Endodermal cell (in vitro differentiated cells): ENCODE data around the gene MSTO1. TPM values are rescaled to one million over a fixed set of nuclear protein-coding genes. Genes with fewer than 3 reads are reported as not detected.
"Not testable (repeated sequence)": the region's sequence is repeated elsewhere in the genome, so short reads cannot be mapped to it uniquely, and the experiment has no call there.

Source experiments
- DNase-seq: peaks from one replicate; pipeline ENCODE4 v3.0.0-alpha.2; 2017
- H3K27ac ChIP-seq: 2 replicates; pipeline ENCODE4 v1.5.1; 2013; ENCODE audit warnings: mild to moderate bottlenecking, low read depth, low read length, moderate library complexity
- H3K27me3 ChIP-seq: 2 replicates; pipeline ENCODE4 v1.6.1; 2013; ENCODE audit warnings: mild to moderate bottlenecking, low read length, moderate library complexity; ENCODE audit not compliant: insufficient read depth, control insufficient read depth, poor library complexity, severe bottlenecking
- H3K36me3 ChIP-seq: 2 replicates; pipeline ENCODE4 v1.7.0; 2013; ENCODE audit warnings: mild to moderate bottlenecking, low read length, moderate library complexity; ENCODE audit not compliant: control insufficient read depth, insufficient read depth
- H3K4me1 ChIP-seq: one replicate; pipeline ENCODE4 v1.7.0; 2013; ENCODE audit warnings: low read length; ENCODE audit not compliant: control insufficient read depth, insufficient read depth
- H3K4me3 ChIP-seq: 2 replicates; pipeline ENCODE4 v1.5.1; 2013; ENCODE audit warnings: mild to moderate bottlenecking, low read length, moderate library complexity
- H3K9ac ChIP-seq: 2 replicates; pipeline ENCODE4 v1.6.1; 2013; ENCODE audit warnings: mild to moderate bottlenecking, low read length, moderate library complexity; ENCODE audit not compliant: poor library complexity, severe bottlenecking; ENCODE audit errors: extremely low read depth
- H3K9me3 ChIP-seq: 2 replicates; pipeline ENCODE4 v1.6.1; 2013; ENCODE audit warnings: mild to moderate bottlenecking, low read length, moderate library complexity; ENCODE audit not compliant: control insufficient read depth
- H3K27ac Mint-ChIP-seq: 2 replicates; pipeline ENCODE4 v1.8.0; 2020; ENCODE audit warnings: mixed read lengths
- H3K27me3 Mint-ChIP-seq: 2 replicates; pipeline ENCODE4 v1.8.0; 2021; ENCODE audit warnings: mild to moderate bottlenecking, mixed read lengths; ENCODE audit not compliant: insufficient read depth
- H3K36me3 Mint-ChIP-seq: 2 replicates; pipeline ENCODE4 v1.8.0; 2020; ENCODE audit warnings: low read depth, mixed read lengths
- H3K4me1 Mint-ChIP-seq: 2 replicates; pipeline ENCODE4 v1.8.0; 2020; ENCODE audit warnings: mixed read lengths
- H3K4me3 Mint-ChIP-seq: 2 replicates; pipeline ENCODE4 v1.8.0; 2020; ENCODE audit warnings: mild to moderate bottlenecking, moderate library complexity, mixed read lengths
- H3K9me3 Mint-ChIP-seq: 2 replicates; pipeline ENCODE4 v1.8.0; 2020; ENCODE audit warnings: mild to moderate bottlenecking, mixed read lengths
- WGBS, 2 experiments: methylation state at CpG; one replicate each; pipeline versions ENCODE4 v1.1.5 to v1.1.7; 2013; ENCODE audit warnings: missing lambda C conversion rate in 2 of 2, mixed read lengths in 1 of 2; ENCODE audit not compliant: insufficient coverage in 1 of 2, insufficient read length in 1 of 2; 5-methylcytosine and 5-hydroxymethylcytosine counted together
- total RNA-seq, 2 donors: library from RNA; stranded (reverse); fragmentation: NEBNext Ultra II Directional in 1 of 2; extraction: Animal tissue kit (Norgen Biotek cat#: 25700) in 1 of 2; gene quantifications; 2 replicates in 1 of 2; 3 replicates in 1 of 2; pipeline ENCODE4 v1.2.1, GENCODE V29; 2021
- TF ChIP-seq, protein P1 (sequence below): fragments of 200-600 bp; sonication (generic); conservative IDR thresholded peaks from 2 replicates; pipeline ENCODE4 v1.5.0; 2021; ENCODE audit warnings: antibody characterized with exemption, mild to moderate bottlenecking

The MSTO1 gene
- total RNA-seq, 2 donors from 2014 or later = 57.0 to 74.7 TPM

DNA sequence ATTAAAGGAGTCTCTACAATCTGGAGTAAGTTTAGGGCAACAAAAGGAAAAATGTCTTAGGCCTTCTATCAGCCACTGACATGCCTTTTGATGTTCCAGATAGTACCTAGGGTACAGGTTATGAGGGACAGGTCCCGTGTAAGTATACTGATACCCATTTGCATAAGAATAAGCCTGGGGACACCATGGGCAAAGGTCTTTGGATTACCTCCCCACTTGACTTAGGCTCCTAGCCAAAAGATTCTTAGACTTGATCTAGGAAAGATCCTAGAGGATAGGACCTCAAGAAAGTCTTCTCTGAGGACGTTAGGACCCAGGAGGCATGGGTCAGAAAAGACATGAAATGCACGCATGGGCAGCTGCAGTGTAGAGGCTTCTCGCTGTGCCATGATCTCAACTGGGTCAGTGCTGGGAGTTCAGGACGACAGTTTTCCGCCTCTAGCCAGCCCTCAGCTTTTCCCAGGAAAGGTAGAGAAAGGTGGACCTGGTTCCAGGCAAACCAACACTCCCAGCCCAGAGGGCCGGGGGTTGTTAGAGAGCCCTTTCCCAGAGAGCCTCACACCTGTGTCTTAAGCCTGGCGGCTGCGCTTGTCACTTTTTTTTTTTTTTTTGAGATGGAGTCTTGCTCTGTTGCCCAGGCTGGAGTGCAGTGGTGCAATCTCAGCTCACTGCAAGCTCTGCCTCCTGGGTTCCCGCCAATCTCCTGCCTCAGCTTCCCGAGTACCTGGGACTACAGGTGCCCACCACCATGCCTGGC is 26.6 kb downstream of the MSTO1 start:
- H3K27me3 ChIP-seq = no peaks in the 10 kb centered on the region
- Mint-ChIP-seq H3K4me1 (peaks cover 10% of the 10 kb centered on the region), H3K27ac (no peak overlapping the region), H3K36me3 (peaks cover 2% of the 10 kb centered on the region), H3K27me3 (peaks cover 4% of the 10 kb centered on the region), H3K9me3 (peaks cover 29% of the 10 kb centered on the region), H3K4me3 (no peak overlapping the region)
- no peaks in the 10 kb centered on the region for H3K4me1 ChIP-seq
- DNase-seq = no peak
- H3K9ac ChIP-seq = no peak overlapping the region
- no peak overlapping the region for H3K4me3 ChIP-seq
- peaks cover 15% of the 10 kb centered on the region for H3K9me3 ChIP-seq
- no peaks in the 10 kb centered on the region for H3K36me3 ChIP-seq
- TF ChIP-seq, protein P1, sequence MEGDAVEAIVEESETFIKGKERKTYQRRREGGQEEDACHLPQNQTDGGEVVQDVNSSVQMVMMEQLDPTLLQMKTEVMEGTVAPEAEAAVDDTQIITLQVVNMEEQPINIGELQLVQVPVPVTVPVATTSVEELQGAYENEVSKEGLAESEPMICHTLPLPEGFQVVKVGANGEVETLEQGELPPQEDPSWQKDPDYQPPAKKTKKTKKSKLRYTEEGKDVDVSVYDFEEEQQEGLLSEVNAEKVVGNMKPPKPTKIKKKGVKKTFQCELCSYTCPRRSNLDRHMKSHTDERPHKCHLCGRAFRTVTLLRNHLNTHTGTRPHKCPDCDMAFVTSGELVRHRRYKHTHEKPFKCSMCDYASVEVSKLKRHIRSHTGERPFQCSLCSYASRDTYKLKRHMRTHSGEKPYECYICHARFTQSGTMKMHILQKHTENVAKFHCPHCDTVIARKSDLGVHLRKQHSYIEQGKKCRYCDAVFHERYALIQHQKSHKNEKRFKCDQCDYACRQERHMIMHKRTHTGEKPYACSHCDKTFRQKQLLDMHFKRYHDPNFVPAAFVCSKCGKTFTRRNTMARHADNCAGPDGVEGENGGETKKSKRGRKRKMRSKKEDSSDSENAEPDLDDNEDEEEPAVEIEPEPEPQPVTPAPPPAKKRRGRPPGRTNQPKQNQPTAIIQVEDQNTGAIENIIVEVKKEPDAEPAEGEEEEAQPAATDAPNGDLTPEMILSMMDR = no peak
- 90 to 94% methylated on average over 6 to 11 of the region's 11 CpGs for WGBS, 2 experiments
- H3K27ac ChIP-seq = no peak overlapping the region

DNA sequence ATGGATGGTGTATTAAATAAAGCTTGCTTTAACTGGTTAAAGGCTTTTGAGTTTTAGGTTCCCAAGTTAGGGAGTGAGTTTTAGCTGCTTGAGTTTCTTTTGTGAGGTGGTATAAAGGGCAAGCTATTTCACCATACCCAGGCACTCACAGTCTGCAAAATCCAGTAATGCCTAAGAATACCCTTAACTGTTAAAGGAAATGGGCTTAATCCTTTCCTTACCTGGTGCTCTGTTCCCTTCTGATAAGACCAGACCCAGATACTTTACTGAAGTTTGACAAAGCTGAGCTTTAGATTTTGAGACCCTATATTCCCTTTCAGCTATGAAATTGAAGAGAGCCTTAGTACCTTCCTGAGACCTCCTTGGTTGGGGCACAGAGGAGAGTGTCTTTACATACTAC is 30.3 kb downstream of the MSTO1 start:
- H3K27ac Mint-ChIP-seq = no peak overlapping the region
- no peak overlapping the region for H3K4me3 ChIP-seq
- H3K4me1 Mint-ChIP-seq = peaks cover 10% of the 10 kb centered on the region
- no peak overlapping the region for H3K9ac ChIP-seq
- peaks cover 6% of the 10 kb centered on the region for H3K27me3 Mint-ChIP-seq
- peaks cover 8% of the 10 kb centered on the region for H3K36me3 Mint-ChIP-seq
- H3K4me1 ChIP-seq = no peaks in the 10 kb centered on the region
- H3K9me3 ChIP-seq = peaks cover 45% of the 10 kb centered on the region
- DNase-seq = no peak
- H3K36me3 ChIP-seq = no peaks in the 10 kb centered on the region
- no peak overlapping the region for H3K4me3 Mint-ChIP-seq
- H3K27me3 ChIP-seq = no peaks in the 10 kb centered on the region
- TF ChIP-seq, protein P1 = no peak
- no peak overlapping the region for H3K27ac ChIP-seq
- peaks cover 65% of the 10 kb centered on the region for H3K9me3 Mint-ChIP-seq

DNA sequence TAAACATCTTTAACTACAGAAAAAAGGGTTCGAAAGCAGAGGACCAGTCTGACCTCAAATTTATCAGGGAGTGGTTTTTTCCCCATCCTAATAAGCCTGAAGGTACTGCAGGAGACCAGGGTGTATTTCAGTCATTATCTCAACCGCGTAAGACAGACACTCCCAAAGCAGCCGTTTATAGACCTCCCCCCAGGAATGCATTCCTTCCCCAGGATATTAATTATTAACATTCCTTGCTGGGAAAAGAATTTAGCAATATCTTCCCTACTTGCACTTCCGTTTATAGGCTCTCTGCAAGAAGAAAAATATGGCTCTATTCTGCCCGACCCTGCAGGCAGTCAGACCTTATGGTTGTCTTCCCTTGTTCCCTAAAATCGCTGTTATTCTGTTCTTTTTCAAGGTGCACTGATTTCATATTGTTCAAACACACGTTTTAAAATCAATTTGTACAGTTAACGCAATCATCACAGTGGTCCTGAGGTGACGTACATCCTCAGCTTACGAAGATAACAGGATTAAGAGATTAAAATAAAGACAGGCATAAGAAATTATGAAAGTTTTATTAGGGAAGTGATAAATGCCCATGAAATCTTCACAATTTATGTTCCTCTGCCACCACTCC is 32.7 kb downstream of the MSTO1 start:
- H3K9ac ChIP-seq, H3K4me3 Mint-ChIP-seq, H3K4me1 ChIP-seq, H3K27me3 Mint-ChIP-seq, H3K4me1 Mint-ChIP-seq, H3K36me3 ChIP-seq, H3K27ac ChIP-seq, H3K36me3 Mint-ChIP-seq, H3K27ac Mint-ChIP-seq, H3K27me3 ChIP-seq, DNase-seq: not testable (repeated sequence)
- WGBS, 2 experiments = 89 to 100% methylated on average over 4 to 11 of the region's 11 CpGs
- H3K9me3 Mint-ChIP-seq = peaks cover 65% of the 10 kb centered on the region
- Histone ChIP-seq H3K4me3 (peak overlapping the region; percentile 18), H3K9me3 (peaks cover 45% of the 10 kb centered on the region)
